GM12801 (cell line): ENCODE results near the gene LPAR5.

ENCODE experiments used
- TF ChIP-seq, protein P1 (sequence below): IDR thresholded peaks from one replicate; pipeline ENCODE4 v1.5.1; 2011; ENCODE audit warnings: control low read depth; ENCODE audit not compliant: insufficient read length; ENCODE audit errors: extremely low read depth

The LPAR5 gene

GRCh38 chr12:6646276-6647082 is 10.7 kb upstream of the LPAR5 start:
- TF ChIP-seq, protein P1, sequence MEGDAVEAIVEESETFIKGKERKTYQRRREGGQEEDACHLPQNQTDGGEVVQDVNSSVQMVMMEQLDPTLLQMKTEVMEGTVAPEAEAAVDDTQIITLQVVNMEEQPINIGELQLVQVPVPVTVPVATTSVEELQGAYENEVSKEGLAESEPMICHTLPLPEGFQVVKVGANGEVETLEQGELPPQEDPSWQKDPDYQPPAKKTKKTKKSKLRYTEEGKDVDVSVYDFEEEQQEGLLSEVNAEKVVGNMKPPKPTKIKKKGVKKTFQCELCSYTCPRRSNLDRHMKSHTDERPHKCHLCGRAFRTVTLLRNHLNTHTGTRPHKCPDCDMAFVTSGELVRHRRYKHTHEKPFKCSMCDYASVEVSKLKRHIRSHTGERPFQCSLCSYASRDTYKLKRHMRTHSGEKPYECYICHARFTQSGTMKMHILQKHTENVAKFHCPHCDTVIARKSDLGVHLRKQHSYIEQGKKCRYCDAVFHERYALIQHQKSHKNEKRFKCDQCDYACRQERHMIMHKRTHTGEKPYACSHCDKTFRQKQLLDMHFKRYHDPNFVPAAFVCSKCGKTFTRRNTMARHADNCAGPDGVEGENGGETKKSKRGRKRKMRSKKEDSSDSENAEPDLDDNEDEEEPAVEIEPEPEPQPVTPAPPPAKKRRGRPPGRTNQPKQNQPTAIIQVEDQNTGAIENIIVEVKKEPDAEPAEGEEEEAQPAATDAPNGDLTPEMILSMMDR = no peak

GRCh38 chr12:6644903-6645302 is 9.1 kb upstream of the LPAR5 start:
- TF ChIP-seq, protein P1 = no peak

GRCh38 chr12:6644257-6644596 is 8.5 kb upstream of the LPAR5 start:
- TF ChIP-seq, protein P1 = no peak

DNA sequence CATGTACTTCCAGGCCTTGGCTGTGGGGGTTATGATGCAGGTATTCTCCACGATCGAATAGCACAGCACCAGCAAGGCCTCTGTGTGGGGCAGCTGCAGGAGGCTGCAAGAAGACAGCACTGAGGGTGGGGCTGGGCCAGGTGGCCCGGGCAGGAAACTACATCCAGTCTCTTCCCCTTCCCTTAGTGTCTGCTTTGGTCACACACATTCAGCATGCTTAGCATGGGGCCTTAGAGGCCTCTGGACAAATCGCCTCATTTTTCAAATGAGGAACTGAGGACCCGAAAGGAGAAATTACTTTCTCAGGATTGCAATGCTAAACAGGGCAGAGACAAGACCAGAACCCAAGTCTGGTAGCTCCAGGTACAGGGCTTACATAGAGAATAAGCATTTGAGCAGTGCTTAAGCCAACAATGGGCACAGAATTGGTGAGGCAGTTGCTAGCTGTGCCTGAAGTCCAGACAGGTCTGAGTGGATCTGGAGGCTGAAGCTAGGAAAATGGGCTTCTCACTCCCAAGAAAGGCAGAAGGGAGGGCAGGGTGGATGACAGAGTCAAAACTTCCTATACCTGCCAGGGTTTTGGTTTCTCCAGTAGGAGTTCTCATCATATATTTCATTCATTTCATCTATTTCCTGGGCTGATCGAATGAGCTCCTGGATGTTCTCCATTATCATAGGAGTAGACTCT is 8.0 kb upstream of the LPAR5 start:
- TF ChIP-seq, protein P1 = no peak

- TF ChIP-seq, protein P1 = no peak
Measured at GRCh38 chr12:6641131-6641530, 5.4 kb upstream of the LPAR5 start.

DNA sequence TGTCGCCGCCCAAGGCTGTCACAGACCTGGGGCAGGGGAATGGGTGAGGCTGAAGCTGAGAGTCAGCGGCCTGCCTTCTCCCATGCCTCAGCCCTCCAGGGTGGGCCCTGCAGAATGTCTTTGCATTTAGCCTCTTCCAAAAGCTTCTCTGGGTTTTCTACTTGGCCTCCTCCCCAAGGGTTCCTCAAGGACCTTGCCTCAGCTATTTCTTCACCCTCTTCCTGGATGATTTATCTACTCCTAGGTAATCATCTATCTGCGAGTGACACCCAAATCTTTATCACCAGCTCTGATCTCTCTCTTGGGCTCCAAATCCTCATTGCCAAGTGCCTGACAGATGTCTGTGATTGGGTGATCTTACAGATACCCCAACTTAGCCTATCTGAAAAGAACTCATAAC is 4.7 kb upstream of the LPAR5 start:
- TF ChIP-seq, protein P1 = no peak

- TF ChIP-seq, protein P1 = no peak
Measured at GRCh38 chr12:6639151-6639801, 3.5 kb upstream of the LPAR5 start.
